Coronary artery (tissue), 2 donors: ENCODE data around the gene OCSTAMP.

Source experiments
- DNase-seq: peaks from one replicate; pipeline ENCODE4 v3.0.0-alpha.2; 2017; ENCODE audit warnings: low spot score
- H3K27ac ChIP-seq, 2 donors: fragments of 200-600 bp; sonication (generic); one replicate each; pipeline ENCODE4 v1.5.1; 2016 to 2019
- H3K4me3 ChIP-seq: fragments of 200-600 bp; sonication (generic); 2 replicates; pipeline ENCODE4 v1.5.1; 2016; ENCODE audit warnings: mild to moderate bottlenecking, moderate library complexity
- TF ChIP-seq, protein P1 (sequence below): fragments of 200-600 bp; sonication (generic); IDR thresholded peaks from one replicate; pipeline ENCODE4 v1.5.1; 2019; ENCODE audit warnings: antibody characterized with exemption

The OCSTAMP gene

DNA sequence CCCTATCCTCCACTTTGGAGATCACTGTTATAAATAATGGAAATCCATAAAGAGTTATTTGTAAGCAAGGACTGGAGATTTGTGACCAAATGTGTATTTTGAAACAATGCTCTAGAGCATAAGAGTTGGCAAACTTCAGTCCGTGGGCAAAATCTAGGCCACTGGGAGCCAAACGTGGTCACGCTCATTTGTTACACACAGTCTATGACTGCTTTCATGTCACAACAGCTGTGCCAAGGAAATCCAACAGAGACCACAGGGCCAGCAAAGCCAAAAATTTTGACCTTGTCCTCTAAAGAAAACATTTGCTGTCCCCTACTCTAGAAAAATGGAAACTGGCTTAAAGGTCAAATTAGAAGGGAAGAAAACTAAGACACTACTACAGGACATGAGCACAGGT is 44.9 kb downstream of the OCSTAMP start:
- H3K27ac ChIP-seq = no peak overlapping the region
- DNase-seq = no peak
- no peak overlapping the region for H3K4me3 ChIP-seq
- TF ChIP-seq, protein P1, sequence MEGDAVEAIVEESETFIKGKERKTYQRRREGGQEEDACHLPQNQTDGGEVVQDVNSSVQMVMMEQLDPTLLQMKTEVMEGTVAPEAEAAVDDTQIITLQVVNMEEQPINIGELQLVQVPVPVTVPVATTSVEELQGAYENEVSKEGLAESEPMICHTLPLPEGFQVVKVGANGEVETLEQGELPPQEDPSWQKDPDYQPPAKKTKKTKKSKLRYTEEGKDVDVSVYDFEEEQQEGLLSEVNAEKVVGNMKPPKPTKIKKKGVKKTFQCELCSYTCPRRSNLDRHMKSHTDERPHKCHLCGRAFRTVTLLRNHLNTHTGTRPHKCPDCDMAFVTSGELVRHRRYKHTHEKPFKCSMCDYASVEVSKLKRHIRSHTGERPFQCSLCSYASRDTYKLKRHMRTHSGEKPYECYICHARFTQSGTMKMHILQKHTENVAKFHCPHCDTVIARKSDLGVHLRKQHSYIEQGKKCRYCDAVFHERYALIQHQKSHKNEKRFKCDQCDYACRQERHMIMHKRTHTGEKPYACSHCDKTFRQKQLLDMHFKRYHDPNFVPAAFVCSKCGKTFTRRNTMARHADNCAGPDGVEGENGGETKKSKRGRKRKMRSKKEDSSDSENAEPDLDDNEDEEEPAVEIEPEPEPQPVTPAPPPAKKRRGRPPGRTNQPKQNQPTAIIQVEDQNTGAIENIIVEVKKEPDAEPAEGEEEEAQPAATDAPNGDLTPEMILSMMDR = no peak

DNA sequence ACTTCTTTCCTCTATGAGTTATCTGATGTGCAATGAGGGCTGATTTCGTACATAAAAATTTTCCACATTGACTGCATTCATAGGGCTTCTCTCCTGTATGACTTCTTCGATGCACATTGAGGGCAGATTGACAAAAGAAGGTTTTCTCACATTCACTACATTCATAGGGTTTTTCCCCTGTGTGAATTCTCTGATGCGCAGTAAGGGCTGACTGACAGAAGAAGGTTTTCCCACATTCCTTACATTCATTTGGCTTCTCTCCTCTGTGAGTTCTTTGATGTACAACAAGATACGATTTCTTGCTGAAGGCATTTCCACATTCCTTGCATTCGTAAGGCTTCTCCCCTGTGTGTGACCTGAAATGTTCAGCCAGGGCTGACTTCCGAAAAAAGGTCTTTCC is 48.5 kb downstream of the OCSTAMP start:
- DNase-seq = no peak
- Histone ChIP-seq H3K4me3 (no peak overlapping the region), H3K27ac (no peak overlapping the region)
- TF ChIP-seq, protein P1 = no peak

DNA sequence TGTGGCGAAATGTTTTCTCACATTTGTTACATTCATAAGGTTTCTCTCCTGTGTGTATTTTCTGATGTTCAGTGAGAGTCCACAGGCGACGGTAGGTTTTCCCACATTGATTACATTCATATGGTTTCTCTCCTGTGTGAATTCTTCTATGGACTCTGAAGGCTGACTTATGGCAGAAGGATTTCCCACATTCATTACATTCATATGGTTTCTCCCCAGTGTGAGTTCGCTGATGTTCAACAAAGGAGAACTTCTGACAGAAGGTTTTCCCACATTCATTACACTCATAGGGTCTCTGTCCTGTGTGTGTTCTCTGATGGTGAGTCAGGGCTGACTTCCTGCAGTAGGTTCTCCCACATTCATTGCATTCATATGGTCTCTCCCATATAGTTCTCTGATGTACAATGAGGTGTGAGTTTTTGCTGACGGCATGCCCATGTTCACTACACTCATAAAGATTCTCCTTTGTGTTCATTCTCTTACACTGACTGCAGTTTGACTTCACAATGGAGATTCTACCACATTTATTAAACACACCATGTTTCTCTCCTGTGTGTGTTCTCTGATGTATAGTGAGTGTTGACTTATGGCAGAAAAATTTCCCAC is 49.0 kb downstream of the OCSTAMP start:
- no peak for DNase-seq
- H3K4me3 ChIP-seq = no peak overlapping the region
- no peak overlapping the region for H3K27ac ChIP-seq
- TF ChIP-seq, protein P1 = no peak

DNA sequence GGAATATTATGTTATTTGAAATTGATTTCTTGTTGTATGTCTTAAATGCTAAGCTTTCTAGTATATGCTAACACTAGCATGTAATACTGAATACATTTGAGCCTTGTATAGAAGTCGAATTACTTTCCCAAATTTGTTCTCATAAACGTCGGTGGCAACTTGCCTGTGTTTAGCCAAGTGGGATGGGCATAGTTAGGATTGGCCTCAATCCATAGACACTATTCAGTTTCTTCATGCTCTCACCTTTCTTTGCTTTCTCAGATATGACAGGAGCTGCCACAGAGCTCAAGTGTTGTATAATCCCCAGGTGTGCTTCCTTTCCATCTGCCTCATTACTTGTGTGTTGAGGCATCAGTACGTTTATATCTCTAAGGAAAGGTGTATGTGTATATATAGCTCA is 56.4 kb downstream of the OCSTAMP start:
- Histone ChIP-seq H3K27ac (no peak overlapping the region), H3K4me3 (no peak overlapping the region)
- DNase-seq = no peak
- TF ChIP-seq, protein P1 = no peak

DNA sequence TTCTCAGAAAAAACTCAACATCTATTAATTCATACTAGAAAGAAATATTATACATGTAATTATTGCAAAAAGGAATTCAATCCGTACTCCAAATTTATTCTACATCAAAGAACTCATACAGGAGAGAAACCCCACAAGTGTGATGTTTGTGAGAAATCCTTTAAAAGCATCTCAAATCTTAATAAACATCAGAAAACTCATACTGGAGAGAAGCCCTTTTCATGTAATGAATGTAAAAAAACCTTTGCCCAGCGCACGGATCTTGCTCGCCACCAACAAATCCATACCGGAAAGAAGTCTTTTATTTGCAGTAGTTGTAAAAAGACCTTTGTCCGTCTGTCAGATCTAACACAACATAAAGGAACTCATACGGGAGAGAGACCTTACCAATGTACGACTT is 59.1 kb downstream of the OCSTAMP start:
- TF ChIP-seq, protein P1 = no peak
- DNase-seq = no peak

More for the DNA sequence above, 59.1 kb downstream of the OCSTAMP start:
- H3K4me3 ChIP-seq = no peak overlapping the region
- H3K27ac ChIP-seq = no peak overlapping the region
